ENCODE measurements around the gene TST. TPM values are rescaled to one million over a fixed set of nuclear protein-coding genes. Genes with fewer than 3 reads are reported as not detected.

Gene TST
- total RNA-seq, 2 experiments from 2014 or later, result 0.68 to 0.80 TPM

- Mint-ChIP-seq H3K9me3 (no peaks in the 10 kb centered on the region), H3K4me1 (peaks cover 4% of the 10 kb centered on the region), H3K4me3 (no peak overlapping the region), H3K36me3 (no peaks in the 10 kb centered on the region), H3K27ac (no peak overlapping the region), H3K27me3 (peaks cover 28% of the 10 kb centered on the region)
- DNase-seq, result no peak
Measured at GRCh38 chr22:37016134-37016910, 2.9 kb downstream of the TST start.

GRCh38 chr22:37015587-37015878, 3.7 kb downstream of the TST start:
- Mint-ChIP-seq H3K9me3 (no peaks in the 10 kb centered on the region), H3K27me3 (peaks cover 21% of the 10 kb centered on the region), H3K4me1 (peaks cover 4% of the 10 kb centered on the region)

GRCh38 chr22:37014835-37015586, 4.2 kb downstream of the TST start:
- peaks cover 16% of the 10 kb centered on the region for H3K27me3 Mint-ChIP-seq
- H3K9me3 Mint-ChIP-seq, result no peaks in the 10 kb centered on the region
- no peak for DNase-seq
- H3K4me1 Mint-ChIP-seq, result peaks cover 3% of the 10 kb centered on the region
- H3K36me3 Mint-ChIP-seq, result no peaks in the 10 kb centered on the region
- no peak overlapping the region for H3K27ac Mint-ChIP-seq
- H3K4me3 Mint-ChIP-seq, result no peak overlapping the region

More at GRCh38 chr22:37015587-37015878, 3.7 kb downstream of the TST start:
- DNase-seq, result no peak
- Mint-ChIP-seq H3K36me3 (no peaks in the 10 kb centered on the region), H3K27ac (no peak overlapping the region), H3K4me3 (no peak overlapping the region)

- H3K4me3 Mint-ChIP-seq, result no peak overlapping the region
Measured at GRCh38 chr22:37014415-37014806, 4.8 kb downstream of the TST start.

GRCh38 chr22:37012956-37013355, 6.3 kb downstream of the TST start:
- DNase-seq, result no peak
- no peaks in the 10 kb centered on the region for H3K36me3 Mint-ChIP-seq
- no peak overlapping the region for H3K4me3 Mint-ChIP-seq
- H3K27me3 Mint-ChIP-seq, result peaks cover 16% of the 10 kb centered on the region
- H3K9me3 Mint-ChIP-seq, result no peaks in the 10 kb centered on the region
- no peaks in the 10 kb centered on the region for H3K4me1 Mint-ChIP-seq
- H3K27ac Mint-ChIP-seq, result no peak overlapping the region

More at GRCh38 chr22:37014415-37014806, 4.8 kb downstream of the TST start:
- H3K4me1 Mint-ChIP-seq, result no peaks in the 10 kb centered on the region
- H3K9me3 Mint-ChIP-seq, result no peaks in the 10 kb centered on the region
- H3K27ac Mint-ChIP-seq, result no peak overlapping the region
- DNase-seq, result no peak
- H3K36me3 Mint-ChIP-seq, result no peaks in the 10 kb centered on the region
- peaks cover 16% of the 10 kb centered on the region for H3K27me3 Mint-ChIP-seq

- Mint-ChIP-seq H3K27ac (no peak overlapping the region), H3K9me3 (no peaks in the 10 kb centered on the region), H3K4me1 (no peaks in the 10 kb centered on the region), H3K27me3 (peaks cover 16% of the 10 kb centered on the region), H3K4me3 (no peak overlapping the region), H3K36me3 (no peaks in the 10 kb centered on the region)
- DNase-seq, result no peak
Measured at GRCh38 chr22:37012262-37012904, 6.9 kb downstream of the TST start.

GRCh38 chr22:37011472-37011871, 7.8 kb downstream of the TST start:
- no peak for DNase-seq
- Mint-ChIP-seq H3K4me3 (no peak overlapping the region), H3K36me3 (no peaks in the 10 kb centered on the region), H3K4me1 (no peaks in the 10 kb centered on the region), H3K27ac (no peak overlapping the region), H3K9me3 (no peaks in the 10 kb centered on the region), H3K27me3 (peaks cover 13% of the 10 kb centered on the region)

- peaks cover 13% of the 10 kb centered on the region for H3K27me3 Mint-ChIP-seq
- H3K9me3 Mint-ChIP-seq, result no peaks in the 10 kb centered on the region
- no peak for DNase-seq
- no peaks in the 10 kb centered on the region for H3K36me3 Mint-ChIP-seq
- no peak overlapping the region for H3K27ac Mint-ChIP-seq
- no peaks in the 10 kb centered on the region for H3K4me1 Mint-ChIP-seq
- no peak overlapping the region for H3K4me3 Mint-ChIP-seq
Measured at GRCh38 chr22:37010976-37011375, 8.3 kb downstream of the TST start.

- peaks cover 10% of the 10 kb centered on the region for H3K27me3 Mint-ChIP-seq
- H3K4me3 Mint-ChIP-seq, result no peak overlapping the region
- no peak overlapping the region for H3K27ac Mint-ChIP-seq
- no peaks in the 10 kb centered on the region for H3K36me3 Mint-ChIP-seq
- no peak for DNase-seq
- H3K9me3 Mint-ChIP-seq, result no peaks in the 10 kb centered on the region
- no peaks in the 10 kb centered on the region for H3K4me1 Mint-ChIP-seq
Measured at GRCh38 chr22:37010174-37010573, 9.1 kb downstream of the TST start.

- H3K27ac Mint-ChIP-seq, result no peak overlapping the region
- H3K9me3 Mint-ChIP-seq, result no peaks in the 10 kb centered on the region
- H3K27me3 Mint-ChIP-seq, result peaks cover 9% of the 10 kb centered on the region
- no peak overlapping the region for H3K4me3 Mint-ChIP-seq
- no peak for DNase-seq
- no peaks in the 10 kb centered on the region for H3K36me3 Mint-ChIP-seq
- no peaks in the 10 kb centered on the region for H3K4me1 Mint-ChIP-seq
Measured at GRCh38 chr22:37009490-37009889, 9.8 kb downstream of the TST start.

GRCh38 chr22:37008365-37008764, 10.9 kb downstream of the TST start:
- H3K36me3 Mint-ChIP-seq, result no peaks in the 10 kb centered on the region
- H3K9me3 Mint-ChIP-seq, result no peaks in the 10 kb centered on the region
- no peak overlapping the region for H3K4me3 Mint-ChIP-seq
- no peak overlapping the region for H3K27ac Mint-ChIP-seq
- H3K4me1 Mint-ChIP-seq, result no peaks in the 10 kb centered on the region
- H3K27me3 Mint-ChIP-seq, result peaks cover 9% of the 10 kb centered on the region
- no peak for DNase-seq

GRCh38 chr22:37007651-37008050, 11.6 kb downstream of the TST start:
- no peaks in the 10 kb centered on the region for H3K36me3 Mint-ChIP-seq
- peaks cover 9% of the 10 kb centered on the region for H3K27me3 Mint-ChIP-seq
- no peak overlapping the region for H3K4me3 Mint-ChIP-seq
- H3K9me3 Mint-ChIP-seq, result no peaks in the 10 kb centered on the region
- H3K4me1 Mint-ChIP-seq, result no peaks in the 10 kb centered on the region
- no peak for DNase-seq
- no peak overlapping the region for H3K27ac Mint-ChIP-seq

- no peaks in the 10 kb centered on the region for H3K4me1 Mint-ChIP-seq
- DNase-seq, result no peak
- H3K9me3 Mint-ChIP-seq, result no peaks in the 10 kb centered on the region
Measured at GRCh38 chr22:37002633-37003032, 16.6 kb downstream of the TST start.

GRCh38 chr22:37001826-37002225, 17.4 kb downstream of the TST start:
- no peaks in the 10 kb centered on the region for H3K9me3 Mint-ChIP-seq
- DNase-seq, result no peak

More at GRCh38 chr22:37002633-37003032, 16.6 kb downstream of the TST start:
- Mint-ChIP-seq H3K36me3 (no peaks in the 10 kb centered on the region), H3K4me3 (no peak overlapping the region), H3K27me3 (no peaks in the 10 kb centered on the region), H3K27ac (no peak overlapping the region)

GRCh38 chr22:37000676-37001534, 18.3 kb downstream of the TST start:
- Mint-ChIP-seq H3K4me1 (no peaks in the 10 kb centered on the region), H3K36me3 (no peaks in the 10 kb centered on the region), H3K4me3 (no peak overlapping the region), H3K27ac (no peak overlapping the region), H3K27me3 (no peaks in the 10 kb centered on the region), H3K9me3 (no peaks in the 10 kb centered on the region)
- DNase-seq, result no peak

More at GRCh38 chr22:37001826-37002225, 17.4 kb downstream of the TST start:
- Mint-ChIP-seq H3K27ac (no peak overlapping the region), H3K4me1 (no peaks in the 10 kb centered on the region), H3K27me3 (no peaks in the 10 kb centered on the region), H3K4me3 (no peak overlapping the region), H3K36me3 (no peaks in the 10 kb centered on the region)
